GM19397 (cell line): ENCODE measurements around the gene ZNF827.

ENCODE experiments used
- ATAC-seq: cut with Tn5 transposase; IDR thresholded peaks from one replicate; pipeline ENCODE4 v1.9.1; 2021; ENCODE audit warnings: mild to moderate bottlenecking, moderate library complexity; ENCODE audit not compliant: unreplicated experiment

The ZNF827 gene

GRCh38 chr4:145868637-145869409 is 69.8 kb downstream of the ZNF827 start:
- ATAC-seq: peak; percentile 52

- no peak for ATAC-seq
Observed at GRCh38 chr4:145867406-145867805, 71.2 kb downstream of the ZNF827 start.

DNA sequence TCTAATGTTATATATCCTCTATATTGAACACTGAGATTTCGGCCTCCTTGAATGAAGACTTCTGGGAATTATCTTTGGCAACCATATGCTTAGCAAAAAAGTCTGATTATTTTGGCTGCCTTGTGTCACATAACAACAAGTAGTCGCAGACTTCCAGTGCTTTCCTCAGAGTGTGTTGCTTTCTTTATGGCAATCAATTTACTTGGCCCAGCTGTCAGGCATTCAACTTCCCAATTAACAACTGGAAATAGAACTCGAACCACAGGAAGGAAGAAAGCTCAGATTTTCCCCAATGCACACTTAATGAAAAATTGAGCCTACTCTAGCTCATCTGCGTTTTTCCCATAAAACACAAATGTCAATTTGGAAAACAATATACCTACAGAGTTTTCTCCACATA is 71.6 kb downstream of the ZNF827 start:
- ATAC-seq: no peak

- ATAC-seq: no peak
Observed at GRCh38 chr4:145865274-145865941, 73.2 kb downstream of the ZNF827 start.

DNA sequence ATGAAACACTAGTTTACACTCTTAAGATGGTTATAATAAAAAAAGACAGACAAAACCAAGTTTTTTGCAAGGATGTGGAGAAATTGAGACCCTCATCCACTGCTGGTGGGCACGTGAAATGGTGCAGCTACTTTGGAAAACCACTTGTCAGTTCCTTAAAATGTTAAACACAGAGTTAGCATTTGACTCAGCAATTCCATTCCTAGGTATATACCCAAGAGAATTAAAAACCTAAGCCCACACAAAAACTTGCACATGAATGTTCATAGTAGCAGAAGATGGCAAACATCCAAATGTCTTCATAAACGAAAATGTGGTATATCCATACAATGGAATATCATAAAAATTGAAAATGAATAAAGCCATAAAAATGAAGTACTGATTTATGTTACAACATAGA is 75.4 kb downstream of the ZNF827 start:
- ATAC-seq: no peak

DNA sequence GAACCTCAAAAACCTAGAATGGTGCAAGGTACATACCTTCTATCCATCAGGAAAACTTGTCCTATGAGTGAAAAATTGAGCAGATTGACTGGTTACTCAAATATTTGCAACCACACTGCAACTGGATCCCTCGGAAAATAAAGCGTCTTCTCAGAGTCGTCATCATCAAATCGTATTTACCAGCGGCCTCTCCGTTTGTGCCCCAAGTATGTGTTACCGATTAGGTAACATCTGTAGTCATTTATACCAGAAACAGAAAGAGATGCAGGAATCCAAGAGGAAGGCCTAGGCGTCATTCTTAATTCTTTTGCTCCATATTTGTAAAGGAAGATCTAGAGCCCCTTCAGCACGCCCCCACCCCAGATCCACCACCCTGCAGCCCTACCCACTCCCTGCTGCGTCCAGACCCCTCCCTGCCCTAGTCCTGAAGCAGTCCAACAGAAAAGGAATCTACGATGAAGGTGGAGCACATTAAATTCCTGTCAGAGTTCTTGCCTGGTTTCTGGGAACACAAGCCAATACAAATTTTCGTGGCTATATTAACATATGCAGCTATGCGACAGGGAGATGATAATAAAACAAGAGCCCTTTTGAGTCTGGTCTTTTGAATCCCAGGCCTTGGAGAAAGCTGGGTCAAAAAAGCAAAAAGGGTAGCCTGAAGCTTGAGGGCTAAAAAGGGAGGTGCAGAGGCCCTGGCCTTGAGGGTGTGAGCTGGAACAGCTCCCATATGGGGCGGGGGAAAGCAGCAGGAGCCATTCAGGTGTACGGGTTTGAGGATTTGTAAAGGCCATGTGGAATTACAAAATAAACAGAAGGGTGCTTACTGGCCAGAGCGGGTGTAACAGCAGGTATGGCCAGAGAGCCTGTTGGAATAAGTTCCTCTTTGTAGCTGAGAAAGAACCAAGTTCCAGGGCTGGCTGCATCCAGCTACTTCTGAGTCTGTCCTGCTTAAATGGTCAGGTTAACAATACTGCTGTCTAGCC is 77.0 kb downstream of the ZNF827 start:
- ATAC-seq: no peak

GRCh38 chr4:145860897-145861296 is 77.7 kb downstream of the ZNF827 start:
- ATAC-seq: no peak

GRCh38 chr4:145860446-145860845 is 78.2 kb downstream of the ZNF827 start:
- ATAC-seq: no peak

DNA sequence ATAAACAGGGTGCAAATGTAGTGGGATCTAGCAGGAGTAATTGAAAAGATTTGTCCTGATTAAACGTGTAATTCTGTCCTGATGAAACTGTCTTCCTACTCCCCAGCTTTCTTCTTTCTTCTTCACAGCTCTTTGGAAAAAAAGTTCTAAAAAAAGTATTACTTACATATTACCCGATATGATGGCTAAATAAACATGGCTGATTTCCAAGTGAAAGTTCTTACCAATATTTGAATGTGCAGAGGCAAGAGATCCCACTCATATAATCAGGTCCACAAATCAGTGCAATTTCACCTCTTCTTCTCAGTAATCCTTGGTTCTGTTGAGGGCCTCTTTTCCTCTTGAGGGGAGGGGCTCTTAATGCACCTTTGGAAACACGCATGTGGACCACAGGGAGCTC is 78.7 kb downstream of the ZNF827 start:
- ATAC-seq: no peak

DNA sequence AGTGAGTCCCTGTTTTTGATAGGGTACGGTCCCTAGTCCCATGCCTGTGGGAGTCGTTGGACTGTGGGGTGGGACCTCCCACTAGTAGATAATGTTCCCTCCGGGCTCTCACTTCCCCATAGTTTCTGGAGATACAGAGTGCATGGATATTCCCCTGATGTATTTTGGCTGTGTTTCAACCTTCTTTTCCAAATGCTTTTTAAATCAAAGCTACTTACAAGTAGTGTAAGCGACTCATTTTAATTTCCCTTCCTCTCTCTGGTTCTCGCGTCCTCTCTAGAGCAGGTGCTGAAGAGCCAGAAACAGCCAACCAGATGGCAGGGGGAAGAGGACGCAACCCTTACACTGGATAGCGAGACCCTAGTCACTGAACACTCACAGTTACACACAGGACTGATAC is 79.2 kb downstream of the ZNF827 start:
- ATAC-seq: no peak

GRCh38 chr4:145852256-145852839 is 86.3 kb downstream of the ZNF827 start:
- no peak for ATAC-seq

- ATAC-seq: no peak
Observed at GRCh38 chr4:145851511-145852201, 87.0 kb downstream of the ZNF827 start.

DNA sequence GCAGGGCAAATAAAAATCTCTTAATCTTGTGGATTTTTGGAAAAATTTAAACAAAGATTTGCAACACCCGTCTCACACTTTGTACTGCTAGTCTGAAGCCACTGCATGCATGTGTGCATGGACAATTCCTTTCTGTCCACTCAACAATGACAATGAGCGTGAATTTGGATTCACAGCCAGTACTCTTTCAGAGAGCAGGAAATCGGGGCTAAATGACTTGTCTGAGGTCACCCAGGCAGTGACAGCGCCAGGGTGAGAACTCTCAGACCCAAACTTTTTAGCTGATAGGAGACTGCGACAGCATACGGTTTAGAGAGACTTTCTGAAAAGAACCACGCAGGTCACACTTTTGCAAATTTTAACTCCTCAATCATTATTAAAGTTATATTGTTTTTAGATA is 90.9 kb downstream of the ZNF827 start:
- ATAC-seq: no peak

GRCh38 chr4:145845118-145845517 is 93.5 kb downstream of the ZNF827 start:
- no peak for ATAC-seq

DNA sequence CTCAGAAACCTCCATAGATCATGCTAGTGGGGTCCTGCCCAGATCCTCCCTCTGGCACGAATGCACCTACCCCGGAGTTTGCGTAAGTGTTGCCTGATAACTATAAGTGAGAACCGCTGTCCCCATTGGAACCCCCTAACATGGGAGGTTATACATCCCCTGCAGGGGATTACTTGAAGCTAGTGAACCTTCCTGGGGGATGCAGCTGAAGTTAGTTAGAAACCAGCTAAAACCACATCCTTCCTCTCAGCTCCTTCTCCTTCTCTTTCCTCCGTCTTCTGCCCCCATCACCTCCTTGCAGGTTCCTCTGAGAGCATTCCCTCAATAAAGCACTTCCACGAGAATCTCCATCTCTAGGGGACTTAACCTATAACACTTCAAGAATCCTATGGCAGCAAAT is 95.0 kb downstream of the ZNF827 start:
- no peak for ATAC-seq

- no peak for ATAC-seq
Observed at GRCh38 chr4:145843148-145843547, 95.5 kb downstream of the ZNF827 start.

- ATAC-seq: no peak
Observed at GRCh38 chr4:145842224-145842887, 96.3 kb downstream of the ZNF827 start.

DNA sequence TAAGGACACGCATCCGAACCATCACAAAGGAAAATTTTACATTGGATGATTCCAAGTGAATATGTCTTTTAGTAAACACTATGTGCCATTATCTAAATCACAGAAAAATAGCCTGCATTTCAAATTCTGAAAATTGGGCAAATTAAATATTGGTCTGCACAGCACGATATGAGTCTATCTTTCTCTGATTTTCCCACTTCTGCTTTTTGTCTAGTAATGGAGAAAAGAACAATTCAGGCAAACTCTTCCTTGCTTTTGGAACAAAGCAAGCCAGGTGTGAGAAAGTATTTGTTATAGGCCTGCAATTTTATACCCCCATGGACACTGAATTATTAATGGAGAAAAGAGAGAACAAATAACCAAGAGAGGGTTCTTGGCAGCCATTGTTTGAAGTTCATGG is 97.8 kb downstream of the ZNF827 start:
- no peak for ATAC-seq

DNA sequence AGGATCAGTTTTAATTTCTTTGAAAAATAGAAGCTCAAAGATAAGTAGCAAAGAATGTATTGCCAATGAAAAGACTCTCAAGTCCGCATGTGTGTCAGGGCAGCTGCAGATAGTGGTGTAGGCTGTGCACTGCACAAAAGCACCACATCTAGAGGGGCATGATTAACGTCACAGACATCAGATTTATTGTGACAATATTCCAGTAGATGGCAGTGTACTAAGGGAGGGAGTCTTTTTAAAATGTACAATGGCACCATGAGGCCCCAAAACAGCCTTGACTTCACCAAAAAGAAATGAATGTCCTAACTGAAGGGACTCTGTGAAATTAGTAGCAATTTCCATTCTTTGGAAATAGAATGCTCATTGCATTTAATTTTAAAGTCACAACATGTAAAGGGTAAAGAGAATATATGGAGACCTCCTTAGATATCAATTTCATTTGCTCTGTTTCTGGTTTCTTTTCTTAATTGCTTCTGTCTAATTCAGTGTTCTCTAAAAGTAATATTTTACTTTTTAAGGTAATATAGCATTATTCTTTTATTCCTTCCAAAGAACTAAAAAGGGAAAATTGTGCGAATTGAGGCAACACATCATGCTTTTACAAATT is 98.4 kb downstream of the ZNF827 start:
- peak; percentile 91 for ATAC-seq
